Measurements from ENCODE around the gene CALM1. TPM values are rescaled to one million over a fixed set of nuclear protein-coding genes. Genes with fewer than 3 reads are reported as not detected.

CALM1 gene
- polyA plus RNA-seq, 1 donor from 2014 or later: 373 TPM

GRCh38 chr14:90382491-90383125 is 14.2 kb upstream of the CALM1 start:
- peak overlapping the region; percentile 75 for H3K4me3 ChIP-seq (ENCODE audit: low read length)
- H3K9me2 ChIP-seq (ENCODE audit: insufficient read depth, low read length): no peaks in the 10 kb centered on the region
- H3K27ac ChIP-seq (ENCODE audit: low read length): peak overlapping the region; percentile 100
- peaks cover 8% of the 10 kb centered on the region for H3F3A ChIP-seq (ENCODE audit: insufficient read depth, low read length, poor library complexity, severe bottlenecking)
- no peaks in the 10 kb centered on the region for H4K20me1 ChIP-seq (ENCODE audit: insufficient read depth)
- no peaks in the 10 kb centered on the region for H3K27me3 ChIP-seq (ENCODE audit: insufficient read depth, low read depth, low read length)
- H3K9me3 ChIP-seq (ENCODE audit: low read length): no peaks in the 10 kb centered on the region
- peak overlapping the region; percentile 98 for H3K9ac ChIP-seq (ENCODE audit: low read length)
- H3K79me2 ChIP-seq (replicated peaks; ENCODE audit: insufficient read depth, low read length): no peaks in the 10 kb centered on the region
- peak overlapping the region; percentile 79 for H3K4me2 ChIP-seq (ENCODE audit: low read length)
- H2AFZ ChIP-seq (ENCODE audit: low read depth, low read length): peak overlapping the region; percentile 93
- H3K36me3 ChIP-seq (ENCODE audit: insufficient read depth, low read length): no peaks in the 10 kb centered on the region
- TF ChIP-seq POLR2AphosphoS5 (IDR thresholded peaks at IDR 0.05): peak; percentile 11
- TF ChIP-seq RAD21 (conservative IDR thresholded peaks at IDR 0.05): no peak
- peak; percentile 65 for TF ChIP-seq TAF1 (IDR thresholded peaks at IDR 0.05; ENCODE audit: low read depth)
- peak; percentile 63 for TF ChIP-seq REST (IDR thresholded peaks at IDR 0.05; ENCODE audit: borderline replicate concordance)

DNA sequence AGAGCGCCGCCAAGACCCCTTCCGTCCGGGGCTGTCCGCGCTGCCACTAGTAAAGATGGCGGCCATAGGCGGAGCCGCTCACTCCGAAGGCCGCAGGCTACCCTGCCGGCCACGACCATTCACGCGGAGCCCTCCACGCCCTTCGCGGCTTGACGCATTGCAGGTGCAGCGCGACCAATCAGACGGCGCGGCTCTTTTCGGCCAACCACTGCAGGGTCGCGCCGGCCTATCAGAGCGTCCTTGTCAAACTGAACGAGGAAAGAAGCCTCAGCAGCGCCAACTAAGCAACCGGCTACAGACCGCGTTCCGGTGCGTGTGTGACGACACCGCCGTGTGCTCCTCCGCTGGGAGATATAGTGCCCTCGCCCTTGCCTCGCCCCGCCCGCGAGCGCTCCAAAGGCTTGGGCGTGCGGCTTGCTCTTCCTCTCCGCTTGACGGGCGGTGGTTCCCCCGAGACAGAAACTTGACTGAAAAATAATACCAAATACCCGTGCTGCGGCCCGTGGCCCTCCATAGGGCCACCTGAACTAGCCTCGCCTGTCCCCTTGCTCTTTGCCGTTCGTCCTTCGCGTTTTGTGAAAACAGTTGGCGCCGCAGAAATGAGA is 13.6 kb upstream of the CALM1 start:
- no peaks in the 10 kb centered on the region for H3K79me2 ChIP-seq (replicated peaks; ENCODE audit: insufficient read depth, low read length)
- peak overlapping the region; percentile 93 for H2AFZ ChIP-seq (ENCODE audit: low read depth, low read length)
- H3K9ac ChIP-seq (ENCODE audit: low read length): peak overlapping the region; percentile 98
- no peaks in the 10 kb centered on the region for H3K36me3 ChIP-seq (ENCODE audit: insufficient read depth, low read length)
- H3K27me3 ChIP-seq (ENCODE audit: insufficient read depth, low read depth, low read length): no peaks in the 10 kb centered on the region
- H3K9me2 ChIP-seq (ENCODE audit: insufficient read depth, low read length): no peaks in the 10 kb centered on the region
- no peaks in the 10 kb centered on the region for H3K9me3 ChIP-seq (ENCODE audit: low read length)
- peaks cover 8% of the 10 kb centered on the region for H3F3A ChIP-seq (ENCODE audit: insufficient read depth, low read length, poor library complexity, severe bottlenecking)
- TF ChIP-seq TAF1 (IDR thresholded peaks at IDR 0.05; ENCODE audit: low read depth) (peak; percentile 96), SMC3 (conservative IDR thresholded peaks at IDR 0.05; ENCODE audit: poor library complexity) (peak; percentile 37), RAD21 (conservative IDR thresholded peaks at IDR 0.05) (no peak), MXI1 (conservative IDR thresholded peaks at IDR 0.05; ENCODE audit: poor library complexity, severe bottlenecking) (peak; percentile 72), EP300 (conservative IDR thresholded peaks at IDR 0.05; ENCODE audit: poor library complexity, severe bottlenecking) (peak; percentile 84), POLR2AphosphoS5 (IDR thresholded peaks at IDR 0.05) (peak; percentile 97), REST (IDR thresholded peaks at IDR 0.05; ENCODE audit: borderline replicate concordance) (peak; percentile 65), EZH2 (IDR thresholded peaks at IDR 0.05; ENCODE audit: borderline replicate concordance, insufficient read depth, low read length, poor library complexity, severe bottlenecking) (no peak)
- TF ChIP-seq, protein P1, sequence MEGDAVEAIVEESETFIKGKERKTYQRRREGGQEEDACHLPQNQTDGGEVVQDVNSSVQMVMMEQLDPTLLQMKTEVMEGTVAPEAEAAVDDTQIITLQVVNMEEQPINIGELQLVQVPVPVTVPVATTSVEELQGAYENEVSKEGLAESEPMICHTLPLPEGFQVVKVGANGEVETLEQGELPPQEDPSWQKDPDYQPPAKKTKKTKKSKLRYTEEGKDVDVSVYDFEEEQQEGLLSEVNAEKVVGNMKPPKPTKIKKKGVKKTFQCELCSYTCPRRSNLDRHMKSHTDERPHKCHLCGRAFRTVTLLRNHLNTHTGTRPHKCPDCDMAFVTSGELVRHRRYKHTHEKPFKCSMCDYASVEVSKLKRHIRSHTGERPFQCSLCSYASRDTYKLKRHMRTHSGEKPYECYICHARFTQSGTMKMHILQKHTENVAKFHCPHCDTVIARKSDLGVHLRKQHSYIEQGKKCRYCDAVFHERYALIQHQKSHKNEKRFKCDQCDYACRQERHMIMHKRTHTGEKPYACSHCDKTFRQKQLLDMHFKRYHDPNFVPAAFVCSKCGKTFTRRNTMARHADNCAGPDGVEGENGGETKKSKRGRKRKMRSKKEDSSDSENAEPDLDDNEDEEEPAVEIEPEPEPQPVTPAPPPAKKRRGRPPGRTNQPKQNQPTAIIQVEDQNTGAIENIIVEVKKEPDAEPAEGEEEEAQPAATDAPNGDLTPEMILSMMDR (IDR thresholded peaks at IDR 0.05; ENCODE audit: poor library complexity, severe bottlenecking): peak; percentile 64
- H3K4me3 ChIP-seq (ENCODE audit: low read length): peak overlapping the region; percentile 75
- peak overlapping the region; percentile 100 for H3K27ac ChIP-seq (ENCODE audit: low read length)
- no peaks in the 10 kb centered on the region for H4K20me1 ChIP-seq (ENCODE audit: insufficient read depth)
- H3K4me2 ChIP-seq (ENCODE audit: low read length): peak overlapping the region; percentile 81

Data from neural cell (in vitro differentiated cells).